HepG2 (cell line): ENCODE results near the gene PHACTR3. TPM values are rescaled to one million over a fixed set of nuclear protein-coding genes. Genes with fewer than 3 reads are reported as not detected.

Experiments used
- ATAC-seq: fragments of 200-7000 bp; cut with Tn5 transposase; 3 replicates; pipeline ENCODE4 v1.9.1; 2020; ENCODE audit warnings: mild to moderate bottlenecking, moderate library complexity
- BruUV-seq: library from RNA; stranded (reverse); fragments of 400-500 nt; replicated peaks from 2 replicates; lab custom pipeline; 2021; lab: Mats Ljungman, UMichigan
- CTCF ChIA-PET: fragments of 300-600 bp; formaldehyde crosslinking; extraction: SDS; loops from one replicate; lab custom pipeline; 2021; ENCODE audit warnings: low total read pairs, inconsistent platforms, low intra/inter-chr PET ratio; lab: Yijun Ruan, JAX
- POLR2A ChIA-PET: fragments of 350-600 bp; sonication (Branson Sonifier 250); formaldehyde crosslinking; loops from one replicate; lab custom pipeline; 2020; ENCODE audit warnings: antibody characterized with exemption, inconsistent platforms; lab: Yijun Ruan, JAX
- DNase-seq: peaks from one replicate; pipeline ENCODE4 v3.0.0-alpha.2; 2015; ENCODE audit warnings: low spot score
- FAIRE-seq: peaks from 3 replicates; lab custom pipeline; 2011; peaks lifted over from hg19 to GRCh38; lab: Jason Lieb, UNC
- H2AFZ ChIP-seq: one replicate; pipeline ENCODE4 v1.6.1; 2011; ENCODE audit warnings: low read length, inconsistent platforms
- H3K27ac ChIP-seq: fragments of 300-600 bp; 3 replicates; pipeline ENCODE4 v1.8.0; 2011; ENCODE audit warnings: mixed run types, mild to moderate bottlenecking, mixed read lengths, low read length, inconsistent platforms; ENCODE audit not compliant: insufficient read depth; ENCODE audit errors: extremely low read length
- H3K27me3 ChIP-seq, 2 experiments: fragments of 200-600 bp in 1 of 2; 2 replicates in 1 of 2; 3 replicates in 1 of 2; pipeline versions ENCODE4 v1.6.0 to v1.8.0; 2011; ENCODE audit warnings: low read length in 2 of 2, mild to moderate bottlenecking in 2 of 2, moderate library complexity in 2 of 2, inconsistent platforms in 1 of 2; ENCODE audit not compliant: insufficient read depth in 2 of 2, control insufficient read depth in 1 of 2
- H3K36me3 ChIP-seq, 2 experiments: fragments of 200-600 bp in 1 of 2; replicated peaks in 1 of 2; 2 replicates in 1 of 2; 3 replicates in 1 of 2; pipeline versions ENCODE4 v1.5.1 to v1.8.0; 2011; ENCODE audit warnings: low read length in 2 of 2, inconsistent platforms in 1 of 2; ENCODE audit not compliant: insufficient read depth in 2 of 2, control insufficient read depth in 1 of 2
- H3K4me1 ChIP-seq: 2 replicates; pipeline ENCODE4 v1.5.1; 2012; ENCODE audit warnings: low read length, inconsistent platforms; ENCODE audit not compliant: insufficient read depth
- H3K4me2 ChIP-seq: 2 replicates; pipeline ENCODE4 v1.6.0; 2011; ENCODE audit warnings: low read depth, low read length, inconsistent platforms
- H3K4me3 ChIP-seq, 3 experiments: fragments of 200-600 bp in 1 of 3; sonication (generic), shearing (Covaris generic) in 1 of 3; replicated peaks in 1 of 3; 2 replicates each; pipeline ENCODE4 v1.5.1; 2011 to 2016; ENCODE audit warnings: low read length in 3 of 3, inconsistent platforms in 2 of 3, low read depth in 2 of 3, mild to moderate bottlenecking in 2 of 3, control low read depth in 1 of 3, mixed read lengths in 1 of 3; ENCODE audit not compliant: insufficient read depth in 1 of 3
- H3K79me2 ChIP-seq: one replicate; pipeline ENCODE4 v1.6.1; 2011; ENCODE audit warnings: low read length, inconsistent platforms; ENCODE audit not compliant: insufficient read depth
- H3K9ac ChIP-seq: 2 replicates; pipeline ENCODE4 v1.6.0; 2011; ENCODE audit warnings: mild to moderate bottlenecking, low read depth, low read length, inconsistent platforms; ENCODE audit not compliant: insufficient read depth
- H3K9me3 ChIP-seq: 2 replicates; pipeline ENCODE4 v1.5.1; 2012; ENCODE audit warnings: mild to moderate bottlenecking, low read length
- H4K20me1 ChIP-seq: 2 replicates; pipeline ENCODE4 v1.6.0; 2011; ENCODE audit warnings: inconsistent platforms, mild to moderate bottlenecking, low read length, moderate library complexity; ENCODE audit not compliant: insufficient read depth
- ATAD3A ChIP-seq: sonication (generic); formaldehyde crosslinking; IDR thresholded peaks from 2 replicates; pipeline ENCODE4 v1.4.0; 2020; ENCODE audit warnings: missing genetic modification reagents
- HOXA3 ChIP-seq: sonication (generic); formaldehyde crosslinking; IDR thresholded peaks from 2 replicates; pipeline ENCODE4 v1.5.0; 2020; ENCODE audit warnings: missing genetic modification reagents
- HOXA7 ChIP-seq: sonication (generic); formaldehyde crosslinking; IDR thresholded peaks from 2 replicates; pipeline ENCODE4 v1.8.1; 2022; ENCODE audit warnings: mild to moderate bottlenecking, missing genetic modification reagents, moderate library complexity
- RNF2 ChIP-seq: fragments of 450-650 bp; conservative IDR thresholded peaks from 2 replicates; pipeline ENCODE4 v1.6.1; 2016; ENCODE audit warnings: low read depth
- U2AF1 ChIP-seq: fragments of 200-400 bp; formaldehyde crosslinking; optimal IDR thresholded peaks from 2 replicates; pipeline ENCODE3; 2017; ENCODE audit warnings: mild to moderate bottlenecking, low read depth, low read length
- WGBS: methylation state at CpG from one replicate; pipeline ENCODE4 v1.1.6; 2017; ENCODE audit warnings: low lambda C conversion rate; 5-methylcytosine and 5-hydroxymethylcytosine counted together
- in situ Hi-C: cut with HindIII; loops from 2 replicates; pipeline ENCODE4 v1.10.0; 2017; ENCODE audit warnings: low pct_unique_long_range_greater_than_20kb; ENCODE audit not compliant: extremely low pct_ligation_motif_present
- intact Hi-C: fragments of 100-400 bp; cut with micrococcal nuclease; formaldehyde crosslinking; loops from one replicate; pipeline ENCODE4 v1.10.0; 2022; ENCODE audit not compliant: unreplicated experiment
- polyA plus RNA-seq, 8 experiments: library from polyadenylated mRNA; depleted of rRNA in 3 of 8; stranded (reverse) in 7 of 8; unstranded in 1 of 8; fragments of >200 nt; fragmentation: Illumina TruSeq in 4 of 8; extraction: Trizol in 4 of 8; gene quantifications; 2 replicates each; pipeline versions ENCODE4 v1.2.1 to v1.2.3, GENCODE V29; 2011 to 2016; ENCODE audit warnings: low read depth in 4 of 8, missing spikeins in 1 of 8, mixed read lengths in 1 of 8; ENCODE audit not compliant: insufficient read depth in 1 of 8
- total RNA-seq, 5 experiments: library from RNA; depleted of rRNA; stranded (reverse); fragments of >200 nt; fragmentation: Illumina TruSeq; extraction: Trizol; gene quantifications; 2 replicates each; pipeline ENCODE4 v1.2.3, GENCODE V29; 2016; ENCODE audit warnings: low read depth in 1 of 5
- TF ChIP-seq, protein P1 (sequence below): sonication (generic); formaldehyde crosslinking; IDR thresholded peaks from 2 replicates; pipeline ENCODE4 v1.4.0; 2020; ENCODE audit warnings: mild to moderate bottlenecking, missing genetic modification reagents
- TF ChIP-seq, protein P2 (sequence below): sonication (generic); formaldehyde crosslinking; IDR thresholded peaks from 2 replicates; pipeline ENCODE4 v1.9.0; 2022; ENCODE audit warnings: low read depth, missing genetic modification reagents

PHACTR3 gene
- total and polyA plus RNA-seq, 2 of the 13 experiments (the other 11 are each of a cell fraction or from before 2014, with no cell fraction given), result not detected

DNA sequence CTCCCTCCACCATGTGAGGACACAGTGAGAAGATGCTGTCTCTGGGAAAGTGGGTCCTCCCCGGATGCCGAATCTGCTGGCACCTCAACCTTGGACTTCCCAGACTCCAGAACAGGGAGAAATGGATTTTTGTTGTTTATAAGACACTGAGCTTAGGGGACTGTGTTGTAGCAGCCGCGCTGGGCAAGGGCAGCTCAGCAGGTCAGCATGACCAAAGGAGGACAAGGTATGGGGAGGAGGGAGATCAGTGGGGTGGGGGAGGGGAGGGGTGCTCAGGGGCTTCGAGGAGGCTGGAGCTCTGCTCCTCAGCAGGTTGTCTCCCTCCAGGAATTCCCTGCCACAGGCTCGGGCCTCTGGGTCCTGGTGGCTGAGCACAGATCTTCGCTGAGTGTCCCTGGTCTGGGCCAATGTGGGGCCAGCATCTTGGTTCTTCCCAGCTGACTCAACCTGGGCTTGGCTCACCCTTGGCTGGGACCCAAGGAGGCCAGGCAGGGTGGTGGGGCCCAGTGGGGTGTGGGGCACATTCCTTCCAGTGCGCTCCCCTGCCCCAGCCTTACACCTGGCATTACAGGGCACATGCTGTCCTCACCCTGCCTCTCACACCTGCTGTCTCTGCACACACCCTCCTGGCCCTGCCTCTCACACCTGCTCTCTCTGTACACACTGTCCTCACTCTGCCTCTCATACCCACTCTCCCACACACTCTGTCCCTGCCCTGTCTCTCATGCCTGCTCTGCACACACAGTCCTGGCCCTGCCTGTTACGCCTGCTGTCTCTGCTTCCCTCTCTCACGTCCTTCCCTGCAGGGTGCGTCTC, 221.8 kb downstream of the PHACTR3 start (continued):
- TF ChIP-seq HOXA7 (no peak), RNF2 (no peak)

DNA sequence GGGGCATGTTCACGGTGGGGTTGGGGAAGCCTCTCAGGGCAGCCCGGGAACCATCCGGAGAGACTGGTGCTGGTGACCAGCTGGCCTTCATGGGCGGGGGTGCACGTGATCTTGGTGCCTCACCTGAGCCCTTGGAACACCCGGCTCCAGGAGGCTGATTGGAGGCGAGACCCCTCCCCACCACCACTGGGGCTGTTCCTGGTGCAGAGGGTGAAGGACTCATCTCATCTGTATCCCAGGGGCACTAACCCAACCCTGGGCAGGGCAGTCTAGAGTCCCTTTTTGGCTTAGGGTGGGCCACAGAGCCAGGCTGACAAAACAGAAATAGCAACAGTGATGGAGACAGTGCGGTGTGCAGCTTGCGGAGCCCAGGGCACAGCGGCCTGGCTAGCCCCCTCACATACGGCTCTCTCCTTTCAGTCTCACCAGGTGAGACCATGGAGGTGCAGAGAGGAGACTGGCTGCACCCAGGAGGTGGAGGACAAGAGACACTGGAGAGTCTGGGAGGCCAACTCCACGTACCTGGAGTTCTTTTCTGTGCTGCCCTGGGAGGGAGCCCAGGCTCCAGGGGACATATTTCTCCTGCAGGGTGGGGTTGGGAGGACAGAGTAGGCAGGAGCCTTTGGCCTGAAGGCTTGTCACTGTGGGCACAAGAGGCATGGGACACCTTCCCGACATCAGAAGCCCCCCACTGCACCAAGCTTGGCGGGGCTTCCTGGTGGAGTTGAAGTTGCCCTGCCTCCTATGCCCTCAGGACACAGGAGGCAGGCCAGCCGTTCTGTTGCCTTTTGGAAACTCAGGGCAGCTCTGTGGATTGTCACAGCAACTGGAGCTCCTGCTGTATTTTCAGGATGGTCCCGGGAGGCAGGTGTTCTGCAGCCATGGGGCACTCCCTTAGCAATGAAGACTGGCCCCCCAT, 223.1 kb downstream of the PHACTR3 start:
- no peak for ATAC-seq

More for the DNA sequence above, 223.1 kb downstream of the PHACTR3 start:
- no TSS peak for BruUV-seq
- no peak overlapping the region for H3K4me2 ChIP-seq
- in situ Hi-C loops (no loop called here), intact Hi-C loops (no loop called here)
- TF ChIP-seq, protein P1, sequence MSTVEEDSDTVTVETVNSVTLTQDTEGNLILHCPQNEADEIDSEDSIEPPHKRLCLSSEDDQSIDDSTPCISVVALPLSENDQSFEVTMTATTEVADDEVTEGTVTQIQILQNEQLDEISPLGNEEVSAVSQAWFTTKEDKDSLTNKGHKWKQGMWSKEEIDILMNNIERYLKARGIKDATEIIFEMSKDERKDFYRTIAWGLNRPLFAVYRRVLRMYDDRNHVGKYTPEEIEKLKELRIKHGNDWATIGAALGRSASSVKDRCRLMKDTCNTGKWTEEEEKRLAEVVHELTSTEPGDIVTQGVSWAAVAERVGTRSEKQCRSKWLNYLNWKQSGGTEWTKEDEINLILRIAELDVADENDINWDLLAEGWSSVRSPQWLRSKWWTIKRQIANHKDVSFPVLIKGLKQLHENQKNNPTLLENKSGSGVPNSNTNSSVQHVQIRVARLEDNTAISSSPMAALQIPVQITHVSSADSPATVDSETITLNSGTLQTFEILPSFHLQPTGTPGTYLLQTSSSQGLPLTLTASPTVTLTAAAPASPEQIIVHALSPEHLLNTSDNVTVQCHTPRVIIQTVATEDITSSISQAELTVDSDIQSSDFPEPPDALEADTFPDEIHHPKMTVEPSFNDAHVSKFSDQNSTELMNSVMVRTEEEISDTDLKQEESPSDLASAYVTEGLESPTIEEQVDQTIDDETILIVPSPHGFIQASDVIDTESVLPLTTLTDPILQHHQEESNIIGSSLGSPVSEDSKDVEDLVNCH (CRISPR knock-in tag), result no peak
- TF ChIP-seq U2AF1 (no peak), HOXA3 (CRISPR knock-in tag) (no peak), ATAD3A (CRISPR knock-in tag) (no peak)
- TF ChIP-seq, protein P2, sequence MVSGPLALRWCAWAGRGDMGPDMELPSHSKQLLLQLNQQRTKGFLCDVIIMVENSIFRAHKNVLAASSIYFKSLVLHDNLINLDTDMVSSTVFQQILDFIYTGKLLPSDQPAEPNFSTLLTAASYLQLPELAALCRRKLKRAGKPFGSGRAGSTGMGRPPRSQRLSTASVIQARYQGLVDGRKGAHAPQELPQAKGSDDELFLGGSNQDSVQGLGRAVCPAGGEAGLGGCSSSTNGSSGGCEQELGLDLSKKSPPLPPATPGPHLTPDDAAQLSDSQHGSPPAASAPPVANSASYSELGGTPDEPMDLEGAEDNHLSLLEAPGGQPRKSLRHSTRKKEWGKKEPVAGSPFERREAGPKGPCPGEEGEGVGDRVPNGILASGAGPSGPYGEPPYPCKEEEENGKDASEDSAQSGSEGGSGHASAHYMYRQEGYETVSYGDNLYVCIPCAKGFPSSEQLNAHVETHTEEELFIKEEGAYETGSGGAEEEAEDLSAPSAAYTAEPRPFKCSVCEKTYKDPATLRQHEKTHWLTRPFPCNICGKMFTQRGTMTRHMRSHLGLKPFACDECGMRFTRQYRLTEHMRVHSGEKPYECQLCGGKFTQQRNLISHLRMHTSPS (CRISPR knock-in tag), result no peak
- H3K9ac ChIP-seq, result no peak overlapping the region
- H2AFZ ChIP-seq, result no peak overlapping the region
- H3K4me1 ChIP-seq, result no peaks in the 10 kb centered on the region
- DNase-seq (no peak), FAIRE-seq (no peak)
- no peaks in the 10 kb centered on the region; the same call in 1 of the 2 replicates for H4K20me1 ChIP-seq
- 17% methylated on average over 14 of the region's 16 CpGs for WGBS
- no peaks in the 10 kb centered on the region for H3K79me2 ChIP-seq
- peaks cover 16 to 38% of the 10 kb centered on the region in 2 experiments for H3K27me3 ChIP-seq
- H3K9me3 ChIP-seq, result no peaks in the 10 kb centered on the region
- ChIA-PET POLR2A (no interaction called here), CTCF (no interaction called here)
- no peak overlapping the region for H3K4me3 ChIP-seq
- H3K36me3 ChIP-seq, result no peaks in the 10 kb centered on the region
- no peak overlapping the region for H3K27ac ChIP-seq
